ENCODE measurements around the gene FLOT2. TPM values are rescaled to one million over a fixed set of nuclear protein-coding genes. Genes with fewer than 3 reads are reported as not detected.

FLOT2 gene
- total and polyA plus RNA-seq, 2 of the 8 experiments (the other 6 are each of a cell fraction or from before 2014, with no cell fraction given), result 116 to 189 TPM

DNA sequence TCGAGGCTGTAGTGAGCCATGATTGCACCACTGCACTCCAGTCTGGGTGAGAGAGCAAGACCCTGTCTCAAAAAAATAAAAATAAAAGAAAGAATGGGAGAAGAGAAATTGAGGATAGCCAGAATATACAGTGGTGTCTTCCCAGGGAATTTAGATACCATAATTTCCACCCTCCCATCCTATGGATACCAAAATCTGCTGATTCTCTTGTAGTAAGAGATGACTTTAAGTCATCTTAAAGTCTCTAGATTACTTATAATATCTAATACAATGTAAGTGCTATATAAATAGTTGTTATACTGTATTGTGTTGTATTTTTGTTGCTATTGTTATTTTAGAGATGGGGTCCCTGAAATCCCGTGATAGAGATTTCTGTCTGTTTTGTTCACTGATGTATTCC is 44.2 kb downstream of the FLOT2 start:
- CTCF ChIA-PET (ENCODE audit: partially characterized antibody), result interaction anchor here (0.6 to 1.1 kb wide), 4 partner anchors 90 to 551 kb away, joined by 3 to 7 read pairs (median 3); no protein-coding TSS in a partner anchor
- no peak overlapping the region; a peak in 1 of 4 replicates for H3K4me2 ChIP-seq (ENCODE audit: insufficient read depth in 1 of 2, low read depth in 2 of 2, low read length in 2 of 2)
- H2BK12ac ChIP-seq (ENCODE audit: low read depth, low read length), result peak overlapping the region; percentile 84; the same call in 1 of the 2 replicates
- H3K4me1 ChIP-seq (replicated peaks in 1 of 4; ENCODE audit: control insufficient read depth in 3 of 4, insufficient read depth in 4 of 4, low read length in 3 of 4), result no peaks in the 10 kb centered on the region; a peak in 2 of 7 replicates
- no peak overlapping the region for H3K23ac ChIP-seq (ENCODE audit: insufficient read length)
- peaks cover 2% of the 10 kb centered on the region; the same call in 1 of the 2 replicates for H3K79me1 ChIP-seq (ENCODE audit: low read depth, low read length)
- no peak overlapping the region for H2AFZ ChIP-seq (ENCODE audit: low read length)
- H4K20me1 ChIP-seq (replicated peaks in 1 of 2; ENCODE audit: control insufficient read depth in 1 of 2, insufficient read depth in 2 of 2, low read length in 2 of 2), result no peaks in the 10 kb centered on the region
- 94% methylated on average over 2 of the region's 2 CpGs; no CpG with 5 or more reads in 1 of the 2 experiments for WGBS, 2 experiments (ENCODE audit: extremely low coverage in 1 of 2, insufficient coverage in 1 of 2, insufficient read length in 1 of 2, insufficient replicate concordance in 2 of 2, low coverage in 1 of 2, low lambda C conversion rate in 2 of 2, missing lambda C conversion rate in 1 of 2)
- H3K4ac ChIP-seq (replicated peaks; ENCODE audit: insufficient read length, low read depth, low read length), result no peak overlapping the region
- H3K9me3 ChIP-seq (ENCODE audit: insufficient read depth in 2 of 2, low read depth in 1 of 2, low read length in 1 of 2), result no peaks in the 10 kb centered on the region
- H3K79me2 ChIP-seq (ENCODE audit: control insufficient read depth in 1 of 2, insufficient read depth in 2 of 2, low read length in 2 of 2), result peaks cover 0 to 6% of the 10 kb centered on the region in 2 experiments; a peak in 2 of 4 replicates
- no peak overlapping the region for H4K91ac ChIP-seq (replicated peaks; ENCODE audit: insufficient read length, low read length)
- no peak overlapping the region for H2BK120ac ChIP-seq (replicated peaks; ENCODE audit: low read depth, low read length)
- peaks cover 5 to 7% (median 6%) of the 10 kb centered on the region in 4 experiments; a peak in 7 of 8 replicates for H3K36me3 ChIP-seq (ENCODE audit: control insufficient read depth in 2 of 4, insufficient read depth in 4 of 4, low read length in 3 of 4)
- no peak overlapping the region for H4K5ac ChIP-seq (ENCODE audit: insufficient read length, low read depth, low read length)
- H3K27me3 ChIP-seq (replicated peaks in 1 of 4; ENCODE audit: control insufficient read depth in 3 of 4, extremely low read depth in 1 of 4, insufficient read depth in 3 of 4, low read length in 3 of 4), result no peaks in the 10 kb centered on the region
- H3K4me3 ChIP-seq (ENCODE audit: extremely low read depth in 1 of 4, insufficient read depth in 2 of 4, low read depth in 3 of 4, low read length in 4 of 4), result no peak overlapping the region
- H3K18ac ChIP-seq (ENCODE audit: extremely low read depth, low read length), result no peak overlapping the region
- no peak overlapping the region for H3K56ac ChIP-seq (replicated peaks; ENCODE audit: insufficient read length, low read depth, low read length)
- TF ChIP-seq, protein P1, sequence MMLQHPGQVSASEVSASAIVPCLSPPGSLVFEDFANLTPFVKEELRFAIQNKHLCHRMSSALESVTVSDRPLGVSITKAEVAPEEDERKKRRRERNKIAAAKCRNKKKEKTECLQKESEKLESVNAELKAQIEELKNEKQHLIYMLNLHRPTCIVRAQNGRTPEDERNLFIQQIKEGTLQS (IDR thresholded peaks at IDR 0.05; ENCODE audit: insufficient read depth, low read depth, low read length), result no peak
- TF ChIP-seq SIRT6 (IDR thresholded peaks at IDR 0.05; ENCODE audit: low read length), result no peak
- no peak for TF ChIP-seq GTF2F1 (IDR thresholded peaks at IDR 0.05; ENCODE audit: borderline replicate concordance, low read depth, low read length)
- TF ChIP-seq EP300 (IDR thresholded peaks at IDR 0.05; ENCODE audit: borderline replicate concordance in 1 of 2, low read depth in 2 of 2, low read length in 2 of 2), result no peak
- TF ChIP-seq POLR2A (IDR thresholded peaks at IDR 0.05; ENCODE audit: control extremely low read depth in 1 of 2, low read depth in 2 of 2, low read length in 2 of 2), result no peak
- no peak for TF ChIP-seq BCL11A (IDR thresholded peaks at IDR 0.05; ENCODE audit: low read depth in 2 of 2, low read length in 2 of 2)
- TF ChIP-seq SP1 (IDR thresholded peaks at IDR 0.05; ENCODE audit: low read depth, low read length), result no peak
- FAIRE-seq, result no peak
- H3K9ac ChIP-seq (replicated peaks in 1 of 4; ENCODE audit: extremely low read depth in 1 of 4, low read depth in 3 of 4, low read length in 3 of 4), result no peak overlapping the region
- POLR2A ChIA-PET (ENCODE audit: partially characterized antibody), result interaction anchor here (0.8 to 1.6 kb wide), 4 partner anchors 11 to 126 kb away, joined by 3 to 6 read pairs (median 4); no protein-coding TSS in a partner anchor
- no peak overlapping the region for H2BK20ac ChIP-seq (ENCODE audit: low read length)
- H2AK5ac ChIP-seq (ENCODE audit: low read depth, low read length), result no peak overlapping the region
- H3K27ac ChIP-seq (ENCODE audit: low read depth, low read length), result no peak overlapping the region
- no peak overlapping the region for H2BK5ac ChIP-seq (ENCODE audit: low read depth, low read length)
- H2BK15ac ChIP-seq (ENCODE audit: low read length), result no peak overlapping the region; the same call in 1 of the 2 replicates
- DNase-seq (ENCODE audit: low read depth in 1 of 2, low spot score in 2 of 2), result no peak
- no peak overlapping the region for H4K8ac ChIP-seq (ENCODE audit: extremely low read depth, insufficient read depth, low read length)
- H3K23me2 ChIP-seq (ENCODE audit: low read depth, low read length), result peaks cover 2% of the 10 kb centered on the region
- no peak overlapping the region for H3K14ac ChIP-seq (ENCODE audit: insufficient read length)

Measured in H1 (cell line).